ENCODE measurements around the gene NTSR1.

Gene NTSR1

GRCh38 chr20:62736407-62737071 is 27.9 kb downstream of the NTSR1 start:
- TF ChIP-seq CTCF (IDR thresholded peaks at IDR 0.05; ENCODE audit: insufficient read depth, low read depth, low read length, missing control alignments) = no peak
- H3K4me3 ChIP-seq (ENCODE audit: low read depth, low read length) = no peak overlapping the region
- no peak for DNase-seq (ENCODE audit: low read depth)

- TF ChIP-seq CTCF (IDR thresholded peaks at IDR 0.05; ENCODE audit: insufficient read depth, low read depth, low read length, missing control alignments) = no peak
- no peak overlapping the region for H3K4me3 ChIP-seq (ENCODE audit: low read depth, low read length)
- DNase-seq (ENCODE audit: low read depth) = no peak
These were observed 28.7 kb downstream of the NTSR1 start for GRCh38 chr20:62737271-62737811.

GRCh38 chr20:62738025-62738881 is 29.6 kb downstream of the NTSR1 start:
- H3K4me3 ChIP-seq (ENCODE audit: low read depth, low read length) = no peak overlapping the region
- no peak for DNase-seq (ENCODE audit: low read depth)
- TF ChIP-seq CTCF (IDR thresholded peaks at IDR 0.05; ENCODE audit: insufficient read depth, low read depth, low read length, missing control alignments) = no peak

GRCh38 chr20:62739067-62739466 is 30.4 kb downstream of the NTSR1 start:
- no peak overlapping the region for H3K4me3 ChIP-seq (ENCODE audit: low read depth, low read length)
- no peak for TF ChIP-seq CTCF (IDR thresholded peaks at IDR 0.05; ENCODE audit: insufficient read depth, low read depth, low read length, missing control alignments)
- DNase-seq (ENCODE audit: low read depth) = no peak

- peak; percentile 59 for DNase-seq (ENCODE audit: low read depth)
- H3K4me3 ChIP-seq (ENCODE audit: low read depth, low read length) = no peak overlapping the region
- TF ChIP-seq CTCF (IDR thresholded peaks at IDR 0.05; ENCODE audit: insufficient read depth, low read depth, low read length, missing control alignments) = no peak
These were observed 31.1 kb downstream of the NTSR1 start for GRCh38 chr20:62739581-62740285.

- no peak for TF ChIP-seq CTCF (IDR thresholded peaks at IDR 0.05; ENCODE audit: insufficient read depth, low read depth, low read length, missing control alignments)
- peak; percentile 95 for DNase-seq (ENCODE audit: low read depth)
- no peak overlapping the region for H3K4me3 ChIP-seq (ENCODE audit: low read depth, low read length)
These were observed 31.9 kb downstream of the NTSR1 start for GRCh38 chr20:62740286-62741141.
